Activated gamma-delta T cell treated with anti-CD3 and anti-CD28 coated beads, Interleukin-2, amount 50 U/mL, for 16 hours (primary cell): Measurements from ENCODE around the gene MRNIP.

ENCODE experiments used
- DNase-seq: peaks from one replicate; pipeline ENCODE4 v3.0.0-alpha.2; 2020; ENCODE audit warnings: low read depth

The MRNIP gene

DNA sequence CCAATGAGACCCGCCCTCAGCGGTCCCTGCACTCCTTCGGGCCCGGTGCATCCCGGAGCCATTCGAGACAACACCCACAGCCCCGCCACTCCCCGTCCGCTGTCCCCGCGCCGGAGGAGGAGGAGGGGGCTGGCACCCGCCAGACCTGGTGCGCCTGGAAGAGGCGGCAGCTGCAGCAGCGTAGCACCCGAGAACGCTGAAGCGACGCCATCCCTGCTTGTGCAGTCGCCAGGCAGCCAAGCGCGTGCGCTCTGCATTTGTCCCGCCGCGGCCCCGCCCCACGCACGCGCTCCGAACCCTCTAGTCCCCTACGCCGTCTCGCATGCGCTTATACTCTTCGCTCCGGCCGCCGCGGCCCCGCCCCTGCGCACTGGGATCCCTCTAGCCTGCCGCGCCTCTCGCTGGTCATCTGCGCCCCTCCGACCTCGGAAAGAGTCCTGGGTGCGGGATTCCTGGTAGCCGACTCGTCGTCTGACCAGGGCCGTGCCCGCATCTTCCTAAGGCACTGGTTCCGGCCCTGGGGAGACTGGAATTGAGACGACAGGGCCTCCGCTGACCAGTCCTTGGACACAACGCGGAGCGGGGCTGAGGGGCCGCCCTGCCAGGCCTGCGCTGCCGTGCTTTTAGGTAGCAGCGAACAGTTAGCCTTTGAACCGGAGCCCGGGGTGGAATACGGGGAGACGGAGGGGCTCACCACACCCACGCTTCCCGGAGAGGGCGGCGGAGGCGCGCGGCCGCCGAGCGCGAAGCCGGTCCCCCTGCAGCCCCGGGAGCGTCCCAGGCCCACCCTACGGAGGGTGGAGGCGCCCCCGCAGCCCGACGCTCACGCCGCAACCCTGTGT, at the start of gene MRNIP:
MRNIP (minus strand) TSS at position 232 of the 842 bp plus-strand sequence; CDS start at position 211, 21 bp downstream.
- peak; percentile 85 for DNase-seq

DNA sequence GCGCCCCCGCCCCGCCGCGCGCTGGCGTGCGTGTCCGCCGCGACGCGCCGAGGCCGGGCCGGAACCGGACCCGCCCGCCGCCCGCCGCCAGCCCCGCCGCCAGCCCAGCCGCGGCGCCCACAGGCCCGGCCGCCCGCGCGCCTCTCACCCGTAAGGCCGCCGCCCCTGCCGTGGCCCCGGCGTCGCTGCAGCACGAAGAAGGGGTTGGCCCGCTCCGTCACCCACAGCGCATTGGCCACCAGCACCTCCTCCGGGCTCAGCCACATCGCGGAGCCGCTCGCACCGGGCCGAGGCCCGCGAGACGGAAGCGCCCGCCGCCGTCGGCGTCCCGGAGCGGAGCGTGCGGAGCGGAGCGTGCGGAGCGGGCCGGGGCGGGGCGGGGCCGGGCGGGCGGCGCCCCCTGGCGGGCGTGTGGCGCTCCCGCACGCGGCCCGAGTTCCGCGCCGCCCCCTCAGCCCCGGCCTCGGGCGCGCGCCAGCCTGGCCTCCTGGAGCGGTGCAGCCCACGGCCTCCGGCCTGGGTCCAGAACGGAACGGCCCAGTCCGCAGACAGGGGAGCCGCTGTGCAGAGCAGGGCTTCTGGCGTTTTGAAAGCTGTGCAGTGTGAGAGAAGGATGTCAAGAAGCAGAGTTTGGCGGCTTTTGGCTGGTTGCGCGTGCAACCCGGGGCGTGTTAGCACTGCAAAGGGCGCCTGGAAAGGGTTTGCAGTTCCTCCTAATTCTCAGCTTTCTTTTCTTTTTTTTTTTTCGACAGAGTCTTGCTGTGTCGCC, 49.1 kb upstream of the MRNIP start, which contains the start of gene TBC1D9B:
TBC1D9B (minus strand) TSS at position 342 of the 769 bp plus-strand sequence; CDS start at position 266, 76 bp downstream.
- DNase-seq = peak; percentile 42

DNA sequence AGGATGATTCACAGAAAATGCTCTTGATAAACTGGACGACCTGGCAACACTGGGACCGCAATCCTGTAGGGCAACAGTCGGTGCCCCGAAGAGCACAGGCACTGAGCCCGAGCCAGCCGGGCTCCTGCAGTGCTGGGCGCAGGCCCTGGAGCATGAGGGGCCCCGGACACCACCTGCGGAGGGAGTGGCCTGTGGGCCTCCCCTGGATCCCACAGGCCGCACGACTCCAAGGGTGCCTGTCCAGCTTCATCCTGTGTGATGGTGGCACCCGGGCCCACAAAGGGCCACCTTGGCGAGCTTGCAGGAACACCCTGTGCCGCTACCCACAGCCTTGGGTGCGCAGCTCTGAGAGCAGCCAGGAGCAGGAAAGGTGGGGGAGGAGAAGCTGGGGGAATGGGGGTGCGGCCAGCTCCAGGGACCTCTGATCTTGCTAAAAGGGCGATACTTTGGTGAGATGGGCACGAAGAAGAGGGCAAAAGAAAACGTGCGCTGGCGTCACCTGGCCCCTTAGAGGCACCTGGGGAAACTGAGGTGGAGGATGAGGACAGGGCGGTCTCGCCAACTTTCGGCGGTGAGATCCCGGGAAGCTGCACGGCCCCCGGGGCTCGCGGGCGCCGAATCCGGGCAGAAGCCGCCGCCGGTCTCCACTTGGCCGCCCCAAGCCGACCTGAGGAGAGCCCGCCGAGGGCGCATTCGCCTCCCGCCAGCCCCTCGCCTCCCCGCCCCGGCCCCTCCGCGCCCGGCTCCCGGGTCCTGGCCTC, 48.4 kb upstream of the MRNIP start:
- DNase-seq = no peak

DNA sequence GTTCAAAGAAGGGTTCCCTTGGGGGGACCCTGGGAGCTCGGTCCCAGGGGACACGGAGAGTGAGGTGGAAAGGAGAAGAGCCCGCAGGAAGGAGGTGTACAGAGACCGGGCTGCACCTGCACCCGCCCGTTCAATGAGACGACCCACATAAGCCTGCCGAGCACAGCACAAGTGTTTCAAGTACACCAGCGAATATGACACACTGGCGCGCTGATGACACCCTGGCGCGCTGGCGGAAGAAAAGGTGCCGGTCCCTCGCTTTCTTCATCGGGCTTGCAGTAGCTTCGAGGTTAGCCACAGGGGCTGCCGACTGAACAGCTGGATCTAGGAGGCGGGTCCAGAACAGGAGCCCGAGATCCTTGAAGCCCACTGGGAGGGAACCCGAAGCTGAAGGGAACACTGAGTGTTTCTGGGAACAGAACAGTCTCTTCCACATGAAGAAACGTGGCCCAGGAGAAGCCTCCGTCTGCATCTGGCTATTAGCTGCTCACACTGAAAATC, 47.7 kb upstream of the MRNIP start:
- DNase-seq = no peak

- no peak for DNase-seq
Measured at GRCh38 chr5:179905161-179905560, 46.5 kb upstream of the MRNIP start.

- no peak for DNase-seq
Measured at GRCh38 chr5:179904463-179905160, 46.0 kb upstream of the MRNIP start.

GRCh38 chr5:179902763-179903158, 44.1 kb upstream of the MRNIP start:
- DNase-seq = no peak

- no peak for DNase-seq
Measured at GRCh38 chr5:179901915-179902762, 43.5 kb upstream of the MRNIP start.

- no peak for DNase-seq
Measured at GRCh38 chr5:179901462-179901861, 42.8 kb upstream of the MRNIP start.

- DNase-seq = no peak
Measured at GRCh38 chr5:179900711-179901110, 42.1 kb upstream of the MRNIP start.

DNA sequence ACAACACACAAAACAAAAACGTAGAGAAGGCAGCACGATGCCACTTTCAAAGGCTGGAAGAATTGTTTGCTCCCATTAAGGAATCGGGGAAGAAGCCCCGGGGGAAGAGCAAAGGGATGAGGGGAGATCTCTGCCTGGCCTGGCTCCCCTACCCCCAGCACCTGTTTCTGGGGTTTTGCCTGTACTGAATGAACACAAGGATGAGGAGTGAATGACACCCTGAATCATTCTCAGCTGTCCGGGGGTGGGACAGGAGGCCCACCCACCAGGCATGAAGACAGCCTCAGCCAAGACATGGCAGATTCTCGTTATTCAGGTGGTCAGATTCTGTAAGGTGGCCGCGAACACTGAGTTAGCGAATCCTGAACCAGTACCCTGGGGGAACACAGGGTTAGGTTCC, 41.6 kb upstream of the MRNIP start:
- DNase-seq = no peak

DNA sequence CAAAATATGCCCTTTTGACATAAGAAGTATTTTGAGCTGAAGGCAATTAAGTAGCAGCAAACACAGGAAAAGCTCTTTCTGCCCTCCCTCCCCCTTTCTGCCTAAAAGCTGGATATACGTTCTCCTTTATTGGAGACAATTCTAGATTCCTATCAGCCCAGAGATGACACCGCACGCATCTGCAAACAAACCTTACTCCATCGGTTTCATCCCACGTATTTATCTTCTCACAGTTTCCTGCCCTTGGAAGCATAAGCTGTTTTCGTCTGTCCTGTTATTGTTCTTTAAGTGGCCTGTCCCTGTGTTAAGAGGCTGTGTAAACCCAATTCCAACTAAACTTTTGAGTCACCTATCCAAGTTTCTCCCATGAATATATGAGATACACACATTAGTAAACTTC, 37.2 kb upstream of the MRNIP start:
- DNase-seq = no peak

DNA sequence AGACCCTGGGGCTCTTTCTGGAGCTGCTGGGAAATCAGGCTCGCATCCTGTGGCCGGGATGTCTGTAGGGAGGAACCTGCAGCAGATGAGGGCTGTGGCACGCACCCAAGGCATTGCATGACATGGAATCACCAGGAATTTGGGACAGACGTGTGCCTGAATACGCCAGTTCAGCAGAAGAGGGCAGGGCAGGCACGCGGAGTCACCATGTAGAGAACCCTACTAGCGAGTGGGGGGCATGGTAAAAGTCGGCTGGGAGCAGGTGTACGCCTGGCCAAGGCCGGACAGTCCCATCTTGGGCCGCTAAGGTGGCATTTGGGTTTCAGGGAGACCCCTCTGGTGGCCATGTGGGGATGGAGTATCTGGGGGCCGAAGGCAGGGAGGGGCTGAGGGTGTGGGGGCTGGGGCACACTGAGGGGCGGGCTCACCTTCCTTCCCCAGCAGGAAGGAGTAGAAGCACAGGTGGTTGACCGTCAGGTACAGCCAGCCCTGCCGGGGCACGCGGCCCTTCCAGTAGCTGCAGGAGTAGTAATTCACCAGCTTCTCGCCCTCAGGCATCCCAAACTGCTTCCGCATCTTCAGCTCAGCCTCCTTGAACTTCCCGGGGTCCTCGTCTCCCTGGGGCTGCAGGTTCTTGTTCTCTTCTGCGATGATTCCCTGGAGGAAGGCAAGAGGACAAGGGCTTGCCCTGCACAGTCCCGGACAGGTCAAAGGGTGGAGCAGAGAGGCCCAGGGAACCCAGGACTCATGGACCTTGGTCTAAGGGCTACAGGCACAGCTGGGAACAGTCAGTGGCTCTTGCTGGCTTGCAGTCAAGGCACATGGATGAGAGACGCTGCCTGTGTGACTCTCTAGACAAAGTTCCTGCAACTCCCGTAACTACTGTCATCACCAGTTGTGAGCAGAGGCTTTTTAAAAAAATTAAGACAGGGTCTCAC, 35.6 kb upstream of the MRNIP start:
- no peak for DNase-seq

DNA sequence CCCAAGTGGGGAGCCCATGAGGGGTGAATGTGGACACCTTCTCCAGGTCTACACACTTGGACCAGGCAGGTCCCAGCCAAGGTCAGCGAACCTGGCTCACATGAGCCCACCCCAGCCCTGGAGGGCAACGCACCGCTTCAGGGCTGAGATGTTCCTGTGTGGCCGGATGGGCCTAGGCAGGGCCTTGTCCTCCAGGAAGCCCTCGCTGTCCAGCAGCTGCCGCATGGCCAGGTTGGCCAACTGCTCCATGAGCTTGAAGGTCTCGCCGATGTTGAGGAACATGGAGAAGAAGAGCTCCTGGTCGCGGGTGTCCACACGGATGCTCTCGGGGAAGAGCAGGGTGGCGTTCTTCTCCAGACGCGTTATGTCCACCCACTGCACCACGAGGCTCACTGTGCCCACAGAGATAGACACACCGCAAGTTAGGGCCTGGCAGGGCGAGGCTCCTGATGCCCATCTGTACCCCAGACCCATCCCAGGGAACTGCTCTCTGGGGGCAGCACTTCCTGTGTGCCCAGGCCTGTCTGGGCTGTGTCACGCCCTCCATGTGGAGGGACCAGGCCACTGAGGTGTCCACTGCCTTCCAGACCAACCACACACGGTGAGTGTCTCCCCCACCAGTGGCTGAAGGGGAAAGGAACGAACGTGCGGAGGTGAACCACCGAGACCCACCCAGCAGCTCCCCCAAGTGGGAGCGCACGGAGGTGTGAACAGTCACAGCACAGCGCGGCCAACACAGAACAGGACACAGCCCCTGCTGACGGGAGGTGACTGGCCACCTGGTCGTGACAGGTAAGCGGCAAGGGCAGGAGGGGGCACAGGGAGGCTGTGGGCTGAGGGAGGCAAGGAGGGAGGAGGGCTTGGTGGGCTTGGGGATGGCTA, 34.7 kb upstream of the MRNIP start:
- no peak for DNase-seq

DNA sequence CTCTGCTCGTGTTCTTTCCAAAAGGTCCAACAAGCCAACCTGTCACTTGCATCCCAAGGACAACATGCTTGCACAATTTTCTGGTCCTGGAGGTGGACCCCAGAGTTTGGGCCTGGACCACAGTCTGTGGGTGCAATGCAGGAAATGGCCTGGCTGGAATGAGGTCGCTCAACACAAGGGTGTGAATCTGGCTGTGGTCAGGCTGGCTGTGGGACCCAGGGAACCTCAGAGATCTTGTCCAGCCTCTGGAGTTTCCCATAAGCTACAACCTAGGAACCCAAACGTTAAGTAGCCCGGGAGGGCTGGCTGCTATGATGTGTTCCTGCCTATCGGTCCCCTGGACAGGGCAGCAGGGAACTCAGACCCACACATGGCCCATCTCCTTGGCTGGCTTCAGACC, 33.6 kb upstream of the MRNIP start:
- DNase-seq = no peak

- no peak for DNase-seq
Measured at GRCh38 chr5:179890751-179891682, 32.4 kb upstream of the MRNIP start.

- DNase-seq = no peak
Measured at GRCh38 chr5:179889885-179890284, 31.3 kb upstream of the MRNIP start.
